Stomach (tissue), 9 donors: ENCODE data around the gene AKT1. TPM values are rescaled to one million over a fixed set of nuclear protein-coding genes. Genes with fewer than 3 reads are reported as not detected.
A peak's percentile ranks its signal among the peaks of the same experiment; 100 is the strongest.

Source experiments
- DNase-seq, 2 donors: peaks; one replicate each; pipeline versions ENCODE4 v3.0.0 to v3.0.0-alpha.2; 2013 to 2019
- H3K27ac ChIP-seq, 5 donors: fragments of 200-600 bp in 4 of 5; sonication (generic) in 4 of 5; one replicate each; pipeline ENCODE4 v1.5.1; 2013 to 2019; ENCODE audit warnings: mild to moderate bottlenecking in 1 of 5, moderate library complexity in 1 of 5
- H3K27me3 ChIP-seq, 3 donors: fragments of 200-600 bp; sonication (generic); one replicate each; pipeline ENCODE4 v1.5.1; 2017 to 2019; ENCODE audit warnings: mixed run types in 1 of 3
- H3K36me3 ChIP-seq, 4 donors: fragments of 200-600 bp; sonication (generic); 1 replicate in 3 of 4; 2 replicates in 1 of 4; pipeline ENCODE4 v1.5.1; 2016 to 2019
- H3K4me1 ChIP-seq, 4 donors: fragments of 200-600 bp; sonication (generic); one replicate each; pipeline ENCODE4 v1.5.1; 2016 to 2019
- H3K4me3 ChIP-seq, 4 donors: fragments of 200-600 bp; sonication (generic) in 3 of 4; one replicate each; pipeline ENCODE4 v1.5.1; 2016 to 2019; ENCODE audit warnings: mild to moderate bottlenecking in 1 of 4
- H3K9me3 ChIP-seq, 4 donors: fragments of 200-600 bp; sonication (generic); one replicate each; pipeline ENCODE4 v1.5.1; 2016 to 2019
- CTCF ChIP-seq, 7 experiments: fragments of 450-650 bp in 4 of 7; fragments of 200-600 bp in 3 of 7; sonication (generic) in 3 of 7; IDR thresholded peaks; one replicate each; pipeline ENCODE4 v1.5.1; 2016 to 2019; ENCODE audit warnings: antibody characterized with exemption in 7 of 7, control low read depth in 2 of 7, mild to moderate bottlenecking in 1 of 7
- EP300 ChIP-seq: sonication (generic); formaldehyde crosslinking; IDR thresholded peaks from one replicate; pipeline ENCODE4 v1.6.1; 2017; ENCODE audit warnings: antibody characterized with exemption
- POLR2A ChIP-seq, 4 donors: fragments of 450-650 bp; IDR thresholded peaks; one replicate each; pipeline ENCODE4 v1.6.1; 2016; ENCODE audit warnings: antibody characterized with exemption in 4 of 4, control low read depth in 2 of 4, mild to moderate bottlenecking in 1 of 4, moderate library complexity in 1 of 4
- POLR2AphosphoS5 ChIP-seq, 3 donors: sonication (generic); formaldehyde crosslinking; IDR thresholded peaks; one replicate each; pipeline ENCODE4 v1.6.1; 2016; ENCODE audit warnings: antibody characterized with exemption in 3 of 3
- WGBS, 5 donors: extraction: QIAGEN DNeasy Blood & Tissue Kit in 3 of 5; methylation state at CpG; one replicate each; pipeline versions ENCODE4 v1.1.5 to v1.1.7; 2013 to 2018; 5-methylcytosine and 5-hydroxymethylcytosine counted together
- intact Hi-C: fragments of 100-400 bp; cut with DNase I; formaldehyde crosslinking; loops from one replicate; pipeline ENCODE4 v1.15.1; 2023; ENCODE audit warnings: low total_unique reads
- polyA plus RNA-seq, 3 donors: library from polyadenylated mRNA; stranded (reverse); fragments of 200-250 nt; gene quantifications; one replicate each; pipeline ENCODE4 v1.2.3, GENCODE V29; 2013
- total RNA-seq, 5 donors: library from RNA; depleted of rRNA; stranded (reverse); fragments of >200 nt; gene quantifications; one replicate each; pipeline versions ENCODE4 v1.1.0 to v1.2.3, GENCODE V29; 2014 to 2016
- donor health status: healthy with polysubstance abuse.
- donor health status: Bipolar disorder and iron deficiency.
- donor health status: healthy.

Gene AKT1
- total and polyA plus RNA-seq, 8 donors: 85.2 to 292 (median 113) TPM

- TF ChIP-seq POLR2AphosphoS5 (IDR thresholded peaks at IDR 0.05) (no peak), CTCF (IDR thresholded peaks at IDR 0.05) (no peak), POLR2A (IDR thresholded peaks at IDR 0.05) (no peak), EP300 (no peak)
- Histone ChIP-seq H3K27me3 (no peaks in the 10 kb centered on the region), H3K4me3 (no peak overlapping the region), H3K4me1 (peaks cover 7 to 60% (median 44%) of the 10 kb centered on the region in 4 donors), H3K36me3 (peaks cover 17 to 84% (median 57%) of the 10 kb centered on the region in 4 donors), H3K9me3 (no peaks in the 10 kb centered on the region), H3K27ac (no peak overlapping the region)
- DNase-seq: no peak
- WGBS, 5 donors: 89 to 91% (median 89%) methylated on average over 20 to 32 of the region's 32 CpGs
- intact Hi-C loops: loop anchor here (10.0 kb wide), 1 partner anchor 45 kb away; no protein-coding TSS in a partner anchor
Observed at GRCh38 chr14:104779776-104780512, 15.6 kb downstream of the AKT1 start.

- 83 to 92% (median 84%) methylated on average over 7 to 15 of the region's 15 CpGs for WGBS, 5 donors
- Histone ChIP-seq H3K36me3 (peaks cover 17 to 95% (median 69%) of the 10 kb centered on the region in 4 donors), H3K4me3 (no peak overlapping the region), H3K4me1 (peaks cover 9 to 57% (median 44%) of the 10 kb centered on the region in 4 donors), H3K9me3 (no peaks in the 10 kb centered on the region), H3K27ac (no peak overlapping the region), H3K27me3 (no peaks in the 10 kb centered on the region)
- TF ChIP-seq POLR2A (IDR thresholded peaks at IDR 0.05) (no peak), POLR2AphosphoS5 (IDR thresholded peaks at IDR 0.05) (no peak), EP300 (no peak), CTCF (IDR thresholded peaks at IDR 0.05) (no peak)
- intact Hi-C loops: loop anchor here (10.0 kb wide), 1 partner anchor 46 kb away; no protein-coding TSS in a partner anchor
- no peak for DNase-seq
Observed at GRCh38 chr14:104778694-104779331, 16.7 kb downstream of the AKT1 start.

- WGBS, 5 donors: 64 to 82% (median 72%) methylated on average over 10 to 15 of the region's 15 CpGs
- Histone ChIP-seq H3K9me3 (no peaks in the 10 kb centered on the region), H3K4me3 (no peak overlapping the region), H3K27me3 (no peaks in the 10 kb centered on the region), H3K4me1 (peaks cover 9 to 58% (median 47%) of the 10 kb centered on the region in 4 donors), H3K27ac (peak overlapping the region in 2 of 5 donors; percentile 23 to 50), H3K36me3 (peaks cover 22 to 96% (median 78%) of the 10 kb centered on the region in 4 donors)
- intact Hi-C loops: loop anchor here (10.0 kb wide), 1 partner anchor 47 kb away; no protein-coding TSS in a partner anchor
- TF ChIP-seq EP300 (no peak), POLR2AphosphoS5 (IDR thresholded peaks at IDR 0.05) (no peak), CTCF (IDR thresholded peaks at IDR 0.05) (no peak), POLR2A (IDR thresholded peaks at IDR 0.05) (no peak)
- no peak for DNase-seq
Observed at GRCh38 chr14:104777808-104778249, 17.7 kb downstream of the AKT1 start.
